Iris pigment epithelial cell (primary cell): ENCODE data around the gene DOCK2.

ENCODE experiments used
- DNase-seq: peaks from one replicate; pipeline ENCODE4 v3.0.0-alpha.2; 2011; ENCODE audit warnings: low read depth

Gene DOCK2

GRCh38 chr5:170126626-170127025 is 489.6 kb downstream of the DOCK2 start:
- DNase-seq, result no peak

GRCh38 chr5:170131235-170131634 is 494.2 kb downstream of the DOCK2 start:
- DNase-seq, result no peak

GRCh38 chr5:170132269-170132975 is 495.3 kb downstream of the DOCK2 start:
- DNase-seq, result peak; percentile 53
